HG03469 (cell line): ENCODE measurements around the gene SPATC1L.
"Not testable (repeated sequence)": the region's sequence is repeated elsewhere in the genome, so short reads cannot be mapped to it uniquely, and the experiment has no call there.

Experiments
- ATAC-seq: cut with Tn5 transposase; IDR thresholded peaks from one replicate; pipeline ENCODE4 v1.9.1; 2021; ENCODE audit warnings: mild to moderate bottlenecking, moderate library complexity, moderate number of reproducible peaks; ENCODE audit not compliant: unreplicated experiment

SPATC1L gene

GRCh38 chr21:46183910-46184624 is at the start of gene SPATC1L:
TSS of gene SPATC1L (minus strand) at chr21:46184459. CDS start at chr21:46182816, 1,643 bp downstream.
- no peak for ATAC-seq

- no peak for ATAC-seq
Observed at GRCh38 chr21:46229923-46230260, 45.6 kb upstream of the SPATC1L start.

GRCh38 chr21:46229133-46229922 is 45.1 kb upstream of the SPATC1L start:
- no peak for ATAC-seq

- peak; percentile 53 for ATAC-seq
Observed at GRCh38 chr21:46228345-46229051, 44.2 kb upstream of the SPATC1L start, which contains the start of gene LSS. TSS of gene LSS (minus strand) at chr21:46228774. CDS start at chr21:46228745, 29 bp downstream.

GRCh38 chr21:46227811-46228344 is 43.6 kb upstream of the SPATC1L start:
- ATAC-seq, result no peak

GRCh38 chr21:46226920-46227599 is 42.8 kb upstream of the SPATC1L start:
- no peak for ATAC-seq

- ATAC-seq, result no peak
Observed at GRCh38 chr21:46226146-46226545, 41.9 kb upstream of the SPATC1L start.

GRCh38 chr21:46223661-46224060 is 39.4 kb upstream of the SPATC1L start:
- ATAC-seq, result not testable (repeated sequence)

GRCh38 chr21:46223217-46223616 is 39.0 kb upstream of the SPATC1L start:
- ATAC-seq, result no peak

- no peak for ATAC-seq
Observed at GRCh38 chr21:46222436-46223116, 38.3 kb upstream of the SPATC1L start.

- no peak for ATAC-seq
Observed at GRCh38 chr21:46221664-46222435, 37.6 kb upstream of the SPATC1L start.

- ATAC-seq, result no peak
Observed at GRCh38 chr21:46220847-46221246, 36.6 kb upstream of the SPATC1L start.

- no peak for ATAC-seq
Observed at GRCh38 chr21:46220275-46220810, 36.1 kb upstream of the SPATC1L start.

GRCh38 chr21:46219591-46220239 is 35.5 kb upstream of the SPATC1L start:
- no peak for ATAC-seq

GRCh38 chr21:46218906-46219590 is 34.8 kb upstream of the SPATC1L start:
- ATAC-seq, result no peak

- no peak for ATAC-seq
Observed at GRCh38 chr21:46217511-46218196, 33.4 kb upstream of the SPATC1L start.

GRCh38 chr21:46216132-46216747 is 32.0 kb upstream of the SPATC1L start:
- no peak for ATAC-seq
